H1 (cell line): Measurements from ENCODE around the gene LCOR. TPM values are rescaled to one million over a fixed set of nuclear protein-coding genes. Genes with fewer than 3 reads are reported as not detected.

Experiments used
- CTCF ChIA-PET: fragments of 300-600 bp; sonication (Branson Sonifier 250); formaldehyde crosslinking; loops from one replicate; lab custom pipeline; 2021; ENCODE audit not compliant: partially characterized antibody; lab: Charles Lee
- POLR2A ChIA-PET: fragments of 300-600 bp; sonication (Branson Sonifier 250); formaldehyde crosslinking; loops from one replicate; lab custom pipeline; 2021; ENCODE audit warnings: inconsistent platforms; ENCODE audit not compliant: partially characterized antibody; lab: Charles Lee
- DNase-seq, 2 experiments: peaks; one replicate each; pipeline versions ENCODE4 v3.0.0 to v3.0.0-alpha.2; 2010 to 2022; ENCODE audit warnings: low spot score in 2 of 2, low read depth in 1 of 2, mixed read lengths in 1 of 2
- FAIRE-seq: peaks from 2 replicates; lab custom pipeline; 2011; peaks lifted over from hg19 to GRCh38; lab: Jason Lieb, UNC
- H2AFZ ChIP-seq: 2 replicates; pipeline ENCODE4 v1.8.1; 2012; ENCODE audit warnings: low read length, inconsistent platforms
- H2AK5ac ChIP-seq: 2 replicates; pipeline ENCODE4 v1.6.1; 2013; ENCODE audit warnings: low read depth, low read length
- H2BK120ac ChIP-seq: replicated peaks from 2 replicates; pipeline ENCODE3; 2013; ENCODE audit warnings: low read depth, low read length, inconsistent platforms
- H2BK12ac ChIP-seq: 2 replicates; pipeline ENCODE4 v1.6.1; 2013; ENCODE audit warnings: low read depth, low read length
- H2BK15ac ChIP-seq: 2 replicates; pipeline ENCODE4 v1.6.1; 2013; ENCODE audit warnings: low read length
- H2BK20ac ChIP-seq: 2 replicates; pipeline ENCODE4 v1.6.1; 2013; ENCODE audit warnings: low read length
- H2BK5ac ChIP-seq: 2 replicates; pipeline ENCODE4 v1.6.1; 2013; ENCODE audit warnings: low read depth, low read length
- H3K14ac ChIP-seq: 2 replicates; pipeline ENCODE4 v1.6.1; 2013; ENCODE audit warnings: inconsistent platforms; ENCODE audit not compliant: insufficient read length
- H3K18ac ChIP-seq: 2 replicates; pipeline ENCODE4 v1.6.1; 2013; ENCODE audit warnings: low read length; ENCODE audit errors: extremely low read depth
- H3K23ac ChIP-seq: 2 replicates; pipeline ENCODE4 v1.6.1; 2013; ENCODE audit warnings: inconsistent platforms; ENCODE audit not compliant: insufficient read length
- H3K23me2 ChIP-seq: 2 replicates; pipeline ENCODE4 v1.6.1; 2013; ENCODE audit warnings: low read depth, low read length
- H3K27ac ChIP-seq: 2 replicates; pipeline ENCODE4 v1.6.1; 2011; ENCODE audit warnings: low read depth, low read length, inconsistent platforms
- H3K27me3 ChIP-seq, 4 experiments: replicated peaks in 1 of 4; 1 replicate in 1 of 4; 2 replicates in 3 of 4; pipeline versions ENCODE4 v1.6.1 to v1.8.1; 2011 to 2013; ENCODE audit warnings: low read length in 3 of 4, mild to moderate bottlenecking in 3 of 4, inconsistent platforms in 2 of 4, mixed read lengths in 2 of 4, moderate library complexity in 1 of 4; ENCODE audit not compliant: control insufficient read depth in 3 of 4, insufficient read depth in 3 of 4; ENCODE audit errors: extremely low read depth in 1 of 4
- H3K36me3 ChIP-seq, 4 experiments: 2 replicates each; pipeline versions ENCODE4 v1.6.1 to v1.8.1; 2011 to 2013; ENCODE audit warnings: mild to moderate bottlenecking in 4 of 4, low read length in 3 of 4, moderate library complexity in 2 of 4, control low read depth in 1 of 4, inconsistent platforms in 1 of 4; ENCODE audit not compliant: insufficient read depth in 4 of 4, control insufficient read depth in 2 of 4
- H3K4ac ChIP-seq: replicated peaks from 2 replicates; pipeline ENCODE3; 2013; ENCODE audit warnings: low read length, low read depth, mixed read lengths, inconsistent platforms; ENCODE audit not compliant: insufficient read length
- H3K4me1 ChIP-seq, 4 experiments: replicated peaks in 1 of 4; 1 replicate in 1 of 4; 2 replicates in 3 of 4; pipeline versions ENCODE4 v1.6.1 to v1.8.1; 2011 to 2013; ENCODE audit warnings: low read length in 3 of 4, inconsistent platforms in 2 of 4, mixed read lengths in 1 of 4; ENCODE audit not compliant: insufficient read depth in 4 of 4, control insufficient read depth in 3 of 4
- H3K4me2 ChIP-seq, 2 experiments: 2 replicates each; pipeline versions ENCODE4 v1.6.1 to v1.8.1; 2011 to 2013; ENCODE audit warnings: low read depth in 2 of 2, low read length in 2 of 2, control low read depth in 1 of 2, inconsistent platforms in 1 of 2, mild to moderate bottlenecking in 1 of 2; ENCODE audit not compliant: insufficient read depth in 1 of 2
- H3K4me3 ChIP-seq, 4 experiments: fragments of 200-600, 300-600 bp in 1 of 4; sonication (generic), shearing (Covaris generic), sonication (Bioruptor Twin) in 1 of 4; 2 replicates each; pipeline versions ENCODE4 v1.5.1 to v1.8.1; 2011 to 2016; ENCODE audit warnings: low read length in 4 of 4, low read depth in 3 of 4, control low read depth in 2 of 4, inconsistent platforms in 2 of 4, mild to moderate bottlenecking in 2 of 4, mixed read lengths in 1 of 4, moderate library complexity in 1 of 4; ENCODE audit not compliant: insufficient read depth in 2 of 4; ENCODE audit errors: extremely low read depth in 1 of 4
- H3K56ac ChIP-seq: replicated peaks from 2 replicates; pipeline ENCODE3; 2013; ENCODE audit warnings: low read depth, mild to moderate bottlenecking, mixed read lengths, low read length, inconsistent platforms; ENCODE audit not compliant: insufficient read length
- H3K79me1 ChIP-seq: 2 replicates; pipeline ENCODE4 v1.6.1; 2013; ENCODE audit warnings: low read depth, low read length, control low read depth
- H3K79me2 ChIP-seq, 2 experiments: 2 replicates each; pipeline versions ENCODE4 v1.6.1 to v1.8.1; 2012 to 2013; ENCODE audit warnings: low read length in 2 of 2, mild to moderate bottlenecking in 2 of 2, inconsistent platforms in 1 of 2; ENCODE audit not compliant: insufficient read depth in 2 of 2, control insufficient read depth in 1 of 2
- H3K9ac ChIP-seq, 4 experiments: replicated peaks in 1 of 4; 1 replicate in 1 of 4; 2 replicates in 3 of 4; pipeline versions ENCODE4 v1.6.1 to v1.8.1; 2011 to 2013; ENCODE audit warnings: low read depth in 3 of 4, low read length in 3 of 4, control low read depth in 2 of 4, mild to moderate bottlenecking in 2 of 4, moderate library complexity in 2 of 4, inconsistent platforms in 1 of 4; ENCODE audit errors: extremely low read depth in 1 of 4
- H3K9me3 ChIP-seq, 2 experiments: 2 replicates each; pipeline versions ENCODE4 v1.6.1 to v1.8.1; 2012 to 2013; ENCODE audit warnings: mild to moderate bottlenecking in 2 of 2, moderate library complexity in 2 of 2, control low read depth in 1 of 2, inconsistent platforms in 1 of 2, low read depth in 1 of 2, low read length in 1 of 2, mixed read lengths in 1 of 2; ENCODE audit not compliant: insufficient read depth in 2 of 2
- H4K20me1 ChIP-seq, 2 experiments: replicated peaks in 1 of 2; 2 replicates each; pipeline versions ENCODE3 to v1.8.1; 2011 to 2013; ENCODE audit warnings: inconsistent platforms in 2 of 2, low read length in 2 of 2, mild to moderate bottlenecking in 1 of 2; ENCODE audit not compliant: insufficient read depth in 2 of 2, control insufficient read depth in 1 of 2
- H4K5ac ChIP-seq: 2 replicates; pipeline ENCODE4 v1.6.1; 2013; ENCODE audit warnings: low read length, low read depth, mixed read lengths, inconsistent platforms; ENCODE audit not compliant: insufficient read length
- H4K8ac ChIP-seq: 2 replicates; pipeline ENCODE4 v1.8.0; 2013; ENCODE audit warnings: mild to moderate bottlenecking, moderate library complexity, low read length, inconsistent platforms; ENCODE audit not compliant: insufficient read depth; ENCODE audit errors: extremely low read depth
- H4K91ac ChIP-seq: replicated peaks from 2 replicates; pipeline ENCODE3; 2013; ENCODE audit warnings: low read length, mixed read lengths, inconsistent platforms; ENCODE audit not compliant: insufficient read length
- CHD2 ChIP-seq: IDR thresholded peaks from 2 replicates; pipeline ENCODE4 v1.6.1; 2012; ENCODE audit warnings: low read length, improper control_type of control experiment
- EGR1 ChIP-seq: IDR thresholded peaks from 2 replicates; pipeline ENCODE4 v1.6.1; 2011; ENCODE audit warnings: low read depth, low read length, borderline replicate concordance
- EZH2 ChIP-seq: fragments of 200-600 bp; sonication (generic); IDR thresholded peaks from 2 replicates; pipeline ENCODE4 v1.7.1; 2012; ENCODE audit warnings: low read depth, mild to moderate bottlenecking, moderate library complexity, low read length, inconsistent platforms; ENCODE audit not compliant: severe bottlenecking
- HDAC2 ChIP-seq, 2 experiments: fragments of 300-600 bp in 1 of 2; sonication (generic) in 1 of 2; IDR thresholded peaks; 2 replicates each; pipeline ENCODE4 v1.6.1; 2011 to 2012; ENCODE audit warnings: low read depth in 2 of 2, low read length in 2 of 2, mild to moderate bottlenecking in 2 of 2, moderate library complexity in 2 of 2, borderline replicate concordance in 1 of 2, inconsistent platforms in 1 of 2
- KDM4A ChIP-seq: IDR thresholded peaks from one replicate; pipeline ENCODE4 v1.7.1; 2012; ENCODE audit warnings: low read depth, mild to moderate bottlenecking, moderate library complexity, low read length, inconsistent platforms; ENCODE audit not compliant: severe bottlenecking
- POLR2AphosphoS5 ChIP-seq: IDR thresholded peaks from 2 replicates; pipeline ENCODE4 v1.6.1; 2011; ENCODE audit warnings: low read depth, low read length
- YY1 ChIP-seq: IDR thresholded peaks from 2 replicates; pipeline ENCODE4 v1.6.1; 2011; ENCODE audit warnings: low read depth, mild to moderate bottlenecking, low read length
- WGBS, 2 experiments: shearing (Covaris generic) in 1 of 2; methylation state at CpG; one replicate each; pipeline versions ENCODE4 v1.1.6 to v1.1.7; 2013 to 2015; ENCODE audit warnings: low lambda C conversion rate in 2 of 2, mixed read lengths in 2 of 2, inconsistent platforms in 1 of 2, low coverage in 1 of 2, missing lambda C conversion rate in 1 of 2; ENCODE audit not compliant: insufficient replicate concordance in 2 of 2, insufficient coverage in 1 of 2, insufficient read length in 1 of 2; ENCODE audit errors: extremely low coverage in 1 of 2, missing lambda C conversion rate in 1 of 2; 5-methylcytosine and 5-hydroxymethylcytosine counted together
- polyA plus RNA-seq, 7 experiments: library from polyadenylated mRNA; depleted of rRNA in 3 of 7; stranded (reverse) in 5 of 7; unstranded in 2 of 7; fragments of >200 nt in 5 of 7; fragments of 200-250 nt in 2 of 7; gene quantifications; 1 replicate in 5 of 7; 2 replicates in 1 of 7; 4 replicates in 1 of 7; pipeline versions ENCODE4 v1.2.1 to v1.2.3, GENCODE V29; 2011 to 2013; ENCODE audit warnings: missing spikeins in 2 of 7, mixed read lengths in 2 of 7
- total RNA-seq: library from RNA; stranded (reverse); fragmentation: NEBNext Ultra II Directional; extraction: Animal tissue kit (Norgen Biotek cat#: 25700); gene quantifications from 2 replicates; pipeline ENCODE4 v1.2.1, GENCODE V29; 2021

Gene LCOR
- total and polyA plus RNA-seq, 2 of the 8 experiments (the other 6 are each of a cell fraction or from before 2014, with no cell fraction given), result 4.7 to 25.5 TPM

DNA sequence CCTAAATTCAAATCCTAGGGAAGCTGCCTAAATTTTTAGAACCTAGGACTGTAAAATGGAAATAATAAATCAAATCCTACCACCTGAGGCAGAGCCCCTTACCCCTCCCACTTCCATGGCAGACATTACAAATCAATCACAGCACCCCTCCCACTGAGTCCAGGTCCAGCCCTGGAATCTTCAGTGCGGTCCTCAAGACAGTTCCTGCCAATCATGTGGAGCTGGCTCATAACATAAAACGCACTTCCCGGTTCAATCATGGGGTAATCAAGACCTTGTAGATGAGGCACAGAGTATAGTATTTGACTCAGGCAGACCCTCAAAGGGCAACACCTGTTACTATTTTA, 196.7 kb downstream of the LCOR start:
- 89% methylated on average over 3 of the region's 3 CpGs; no CpG with 5 or more reads in 1 of the 2 experiments for WGBS, 2 experiments
- CTCF ChIA-PET, result interaction anchor here (1.5 to 9.9 kb wide), 5 partner anchors 8 to 44 kb away, joined by 4 to 129 read pairs (median 7); no protein-coding TSS in a partner anchor

More for the DNA sequence above, 196.7 kb downstream of the LCOR start:
- Histone ChIP-seq H3K4ac (no peak overlapping the region), H3K56ac (no peak overlapping the region), H2BK20ac (no peak overlapping the region), H2BK12ac (no peak overlapping the region), H3K27me3 (no peaks in the 10 kb centered on the region), H2BK15ac (no peak overlapping the region), H2BK120ac (no peak overlapping the region), H3K9me3 (no peaks in the 10 kb centered on the region), H3K18ac (no peak overlapping the region), H4K91ac (no peak overlapping the region), H3K79me2 (no peaks in the 10 kb centered on the region), H4K20me1 (no peaks in the 10 kb centered on the region), H2AFZ (no peak overlapping the region), H2AK5ac (no peak overlapping the region), H4K8ac (no peak overlapping the region), H3K79me1 (no peaks in the 10 kb centered on the region), H3K4me3 (no peak overlapping the region), H3K9ac (no peak overlapping the region), H3K14ac (no peak overlapping the region), H3K23me2 (no peaks in the 10 kb centered on the region), H3K4me2 (no peak overlapping the region), H3K4me1 (peaks cover 4 to 13% (median 7%) of the 10 kb centered on the region in 4 experiments; a peak in 6 of 7 replicates), H3K23ac (no peak overlapping the region), H4K5ac (no peak overlapping the region), H2BK5ac (no peak overlapping the region), H3K27ac (no peak overlapping the region), H3K36me3 (no peaks in the 10 kb centered on the region)
- no peak for DNase-seq
- FAIRE-seq, result no peak
- POLR2A ChIA-PET, result no interaction called here
- TF ChIP-seq HDAC2 (IDR thresholded peaks at IDR 0.05; ENCODE audit: borderline replicate concordance in 1 of 2, low read depth in 2 of 2, low read length in 2 of 2), result no peak
- TF ChIP-seq EGR1, result no peak
- TF ChIP-seq EZH2, result no peak
- TF ChIP-seq YY1, result no peak
- no peak for TF ChIP-seq POLR2AphosphoS5
- TF ChIP-seq KDM4A, result no peak
- TF ChIP-seq CHD2, result no peak
